Ascending aorta (tissue), 2 donors: Measurements from ENCODE around the gene CKAP4. TPM values are rescaled to one million over a fixed set of nuclear protein-coding genes. Genes with fewer than 3 reads are reported as not detected.

Experiments used
- DNase-seq, 2 donors: peaks; one replicate each; pipeline ENCODE4 v3.0.0-alpha.2; 2019; ENCODE audit warnings: low spot score in 2 of 2
- H3K27ac ChIP-seq, 2 donors: fragments of 200-600 bp; sonication (generic); one replicate each; pipeline ENCODE4 v1.5.1; 2016 to 2017; ENCODE audit warnings: mild to moderate bottlenecking in 1 of 2
- H3K27me3 ChIP-seq: fragments of 200-600 bp; sonication (generic); one replicate; pipeline ENCODE4 v1.5.1; 2017
- H3K36me3 ChIP-seq, 2 donors: fragments of 200-600 bp; sonication (generic); one replicate each; pipeline ENCODE4 v1.5.1; 2016
- H3K4me1 ChIP-seq, 2 donors: fragments of 200-600 bp; sonication (generic); one replicate each; pipeline ENCODE4 v1.5.1; 2016 to 2017; ENCODE audit warnings: mild to moderate bottlenecking in 1 of 2
- H3K4me3 ChIP-seq, 2 donors: fragments of 200-600 bp; sonication (generic); one replicate each; pipeline ENCODE4 v1.5.1; 2016 to 2017; ENCODE audit warnings: mild to moderate bottlenecking in 1 of 2
- H3K9me3 ChIP-seq, 2 donors: fragments of 200-600 bp; sonication (generic); one replicate each; pipeline ENCODE4 v1.5.1; 2016
- CTCF ChIP-seq, 3 experiments: fragments of 200-600 bp in 2 of 3; fragments of 450-650 bp in 1 of 3; sonication (generic) in 2 of 3; IDR thresholded peaks; one replicate each; pipeline ENCODE4 v1.5.1; 2016 to 2019; ENCODE audit warnings: antibody characterized with exemption in 3 of 3, mild to moderate bottlenecking in 1 of 3, moderate library complexity in 1 of 3
- intact Hi-C: fragments of 100-400 bp; cut with DNase I; formaldehyde crosslinking; loops from one replicate; pipeline ENCODE4 v1.15.1; 2023
- total RNA-seq: library from RNA; depleted of rRNA; stranded (reverse); fragments of >200 nt; gene quantifications from one replicate; pipeline ENCODE4 v1.1.0, GENCODE V29; 2016

CKAP4 gene
- total RNA-seq, 1 donor from 2014 or later, result 116 TPM

GRCh38 chr12:106213662-106214061 lies 34.2 kb downstream of the CKAP4 start:
- H3K4me3 ChIP-seq, result no peak overlapping the region
- intact Hi-C loops, result no loop called here
- peaks cover 0 to 16% of the 10 kb centered on the region in 2 donors for H3K9me3 ChIP-seq
- no peaks in the 10 kb centered on the region for H3K27me3 ChIP-seq
- H3K4me1 ChIP-seq, result no peaks in the 10 kb centered on the region
- no peak for TF ChIP-seq CTCF (IDR thresholded peaks at IDR 0.05)
- no peak overlapping the region for H3K27ac ChIP-seq
- no peak for DNase-seq
- no peaks in the 10 kb centered on the region for H3K36me3 ChIP-seq

GRCh38 chr12:106211973-106212372 lies 35.8 kb downstream of the CKAP4 start:
- Histone ChIP-seq H3K27ac (no peak overlapping the region), H3K4me3 (no peak overlapping the region), H3K9me3 (peaks cover 0 to 4% of the 10 kb centered on the region in 2 donors), H3K27me3 (no peaks in the 10 kb centered on the region), H3K36me3 (no peaks in the 10 kb centered on the region), H3K4me1 (no peaks in the 10 kb centered on the region)
- no peak for DNase-seq
- intact Hi-C loops, result no loop called here
- TF ChIP-seq CTCF (IDR thresholded peaks at IDR 0.05), result no peak

GRCh38 chr12:106205208-106206069 lies 42.4 kb downstream of the CKAP4 start:
- H3K9me3 ChIP-seq, result no peaks in the 10 kb centered on the region
- no peaks in the 10 kb centered on the region for H3K36me3 ChIP-seq
- DNase-seq, result no peak
- no peak overlapping the region for H3K27ac ChIP-seq
- H3K4me3 ChIP-seq, result no peak overlapping the region
- H3K4me1 ChIP-seq, result no peaks in the 10 kb centered on the region
- peak in 1 of 3 experiments; percentile 16 for TF ChIP-seq CTCF (IDR thresholded peaks at IDR 0.05)
- H3K27me3 ChIP-seq, result no peaks in the 10 kb centered on the region
- intact Hi-C loops, result no loop called here

GRCh38 chr12:106204312-106204711 lies 43.5 kb downstream of the CKAP4 start:
- no peak overlapping the region for H3K27ac ChIP-seq
- no peak for DNase-seq
- no peaks in the 10 kb centered on the region for H3K36me3 ChIP-seq
- no peaks in the 10 kb centered on the region for H3K9me3 ChIP-seq
- TF ChIP-seq CTCF (IDR thresholded peaks at IDR 0.05), result no peak
- H3K27me3 ChIP-seq, result no peaks in the 10 kb centered on the region
- H3K4me1 ChIP-seq, result no peaks in the 10 kb centered on the region
- intact Hi-C loops, result no loop called here
- no peak overlapping the region for H3K4me3 ChIP-seq

- intact Hi-C loops, result no loop called here
- peaks cover 5 to 11% of the 10 kb centered on the region in 2 donors for H3K4me1 ChIP-seq
These were observed 49.8 kb downstream of the CKAP4 start for GRCh38 chr12:106197906-106198623.

More at GRCh38 chr12:106197906-106198623, 49.8 kb downstream of the CKAP4 start:
- Histone ChIP-seq H3K36me3 (no peaks in the 10 kb centered on the region), H3K27me3 (no peaks in the 10 kb centered on the region), H3K4me3 (no peak overlapping the region), H3K9me3 (no peaks in the 10 kb centered on the region), H3K27ac (no peak overlapping the region)
- TF ChIP-seq CTCF (IDR thresholded peaks at IDR 0.05), result no peak
- no peak for DNase-seq
